ENCODE data around the gene FMN2. TPM values are rescaled to one million over a fixed set of nuclear protein-coding genes. Genes with fewer than 3 reads are reported as not detected.

Gene FMN2
- total RNA-seq, 1 donor from 2014 or later, result not detected

DNA sequence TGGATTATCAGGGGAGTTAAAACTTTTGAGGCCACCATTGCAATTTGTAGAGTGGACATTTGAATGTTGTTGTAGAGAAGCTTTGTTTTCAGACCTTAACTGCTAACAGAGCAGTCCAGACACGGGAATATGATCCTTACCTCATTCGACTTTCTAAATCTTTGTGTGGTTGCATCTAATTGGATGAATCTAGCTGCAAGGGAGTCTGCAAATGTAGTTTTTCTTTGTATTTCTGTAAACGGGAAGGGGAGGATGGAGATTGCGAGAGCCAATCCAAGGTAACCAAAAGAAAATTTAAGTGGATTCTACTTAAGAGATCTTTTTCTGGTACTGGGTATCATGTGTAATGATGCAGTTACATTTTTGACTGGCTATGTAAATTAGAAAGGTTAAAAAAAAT, 110.2 kb downstream of the FMN2 start:
- no peak for ATAC-seq

DNA sequence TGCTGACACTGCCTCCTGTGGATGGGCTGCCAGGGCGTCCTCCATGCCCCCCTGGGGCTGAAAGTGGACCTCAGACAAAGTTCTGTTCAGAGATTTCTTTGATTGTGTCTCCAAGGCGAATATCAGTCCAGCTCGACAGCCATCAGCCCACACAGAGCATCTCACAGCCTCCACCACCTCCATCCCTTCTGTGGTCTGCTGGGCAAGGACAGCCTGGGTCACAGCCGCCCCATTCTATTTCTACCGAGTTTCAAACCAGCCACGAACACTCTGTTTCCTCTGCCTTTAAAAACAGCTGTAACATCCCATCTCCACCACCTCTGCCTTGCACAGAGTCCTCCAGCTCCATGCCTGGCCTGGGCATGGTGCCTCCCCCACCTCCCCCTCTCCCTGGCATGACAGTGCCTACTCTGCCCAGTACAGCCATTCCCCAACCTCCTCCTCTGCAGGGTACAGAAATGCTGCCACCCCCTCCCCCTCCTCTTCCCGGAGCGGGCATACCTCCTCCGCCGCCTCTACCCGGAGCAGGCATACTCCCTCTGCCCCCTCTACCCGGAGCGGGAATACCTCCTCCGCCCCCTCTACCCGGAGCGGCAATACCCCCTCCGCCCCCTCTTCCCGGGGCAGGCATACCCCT, 115.5 kb downstream of the FMN2 start:
- ATAC-seq, result no peak

GRCh38 chr1:240210026-240210425, 118.3 kb downstream of the FMN2 start:
- ATAC-seq, result no peak

GRCh38 chr1:240212556-240212955, 120.9 kb downstream of the FMN2 start:
- ATAC-seq, result no peak

DNA sequence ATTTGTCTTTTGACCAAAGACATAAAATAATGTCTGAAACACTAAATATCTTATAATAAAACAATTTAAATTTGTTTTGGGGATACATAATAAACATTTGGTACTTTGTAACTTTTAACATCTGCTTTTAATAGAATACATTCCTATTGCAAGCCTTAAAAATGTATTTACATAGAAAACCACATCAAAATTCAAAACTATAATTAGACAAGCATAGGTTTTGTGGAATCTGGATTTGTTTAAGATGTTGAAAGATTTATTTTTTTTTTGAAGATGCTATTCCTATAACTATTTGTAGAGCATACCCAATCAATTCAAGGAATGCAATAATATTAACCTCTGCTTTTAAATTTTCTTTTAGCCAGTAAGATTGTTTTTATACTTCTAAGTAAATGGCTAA, 125.7 kb downstream of the FMN2 start:
- ATAC-seq, result no peak

- ATAC-seq, result no peak
Measured at GRCh38 chr1:240219104-240219503, 127.4 kb downstream of the FMN2 start.

DNA sequence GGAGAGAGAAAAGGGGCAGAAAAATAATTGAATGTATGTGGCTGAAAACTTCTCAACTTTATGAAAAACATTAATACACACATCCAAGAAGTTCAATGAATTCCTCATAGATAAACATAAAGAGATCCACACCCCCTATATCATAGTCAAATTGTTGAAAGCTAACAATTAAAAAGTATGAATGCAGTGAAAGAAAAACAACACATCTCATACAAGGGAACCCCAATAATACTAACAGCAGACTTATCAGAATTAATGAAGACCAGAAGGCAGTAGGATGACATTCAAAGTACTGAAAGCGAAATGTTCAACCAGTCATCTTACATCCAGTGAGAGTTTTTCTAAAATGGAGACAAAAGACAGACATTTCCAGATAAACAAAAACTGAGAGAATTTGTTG, 134.4 kb downstream of the FMN2 start:
- no peak for ATAC-seq

DNA sequence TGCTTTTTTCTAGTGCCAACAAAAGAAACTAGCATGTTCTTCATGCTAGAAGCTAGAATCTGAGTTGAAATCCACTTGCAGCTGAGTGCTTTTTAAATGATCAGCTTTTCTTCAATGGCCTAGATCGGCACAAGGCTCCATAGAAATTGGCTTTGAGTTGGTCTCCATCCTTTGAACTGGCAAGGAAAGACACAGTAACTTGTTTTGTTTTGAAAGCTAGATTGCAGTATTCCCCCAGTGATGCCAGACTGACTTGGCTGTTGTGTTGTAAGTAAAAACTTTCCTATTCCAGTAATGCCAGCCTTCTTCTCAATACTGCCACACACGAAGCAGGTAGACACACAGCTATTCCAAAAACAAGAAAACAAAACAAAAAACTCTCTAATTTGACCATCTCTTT, 139.1 kb downstream of the FMN2 start:
- no peak for ATAC-seq

DNA sequence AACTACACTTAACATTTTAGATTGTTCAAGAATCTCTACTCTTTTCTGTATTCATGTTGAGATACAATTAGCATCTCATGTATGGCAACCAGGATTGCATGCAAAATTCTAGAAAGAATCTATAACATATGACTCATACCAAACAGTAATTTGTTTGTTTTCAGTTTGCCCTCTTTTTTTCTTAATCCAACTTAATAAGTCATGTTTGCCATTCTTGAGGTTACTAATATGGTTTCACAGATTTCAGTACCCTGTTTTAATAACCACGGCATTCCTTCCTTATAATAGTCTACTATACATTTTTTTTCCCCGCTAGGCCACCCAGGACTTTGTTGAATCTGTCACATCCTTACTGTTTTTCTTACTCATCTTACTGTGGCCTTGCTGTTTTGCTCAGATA, 140.8 kb downstream of the FMN2 start:
- ATAC-seq, result no peak

DNA sequence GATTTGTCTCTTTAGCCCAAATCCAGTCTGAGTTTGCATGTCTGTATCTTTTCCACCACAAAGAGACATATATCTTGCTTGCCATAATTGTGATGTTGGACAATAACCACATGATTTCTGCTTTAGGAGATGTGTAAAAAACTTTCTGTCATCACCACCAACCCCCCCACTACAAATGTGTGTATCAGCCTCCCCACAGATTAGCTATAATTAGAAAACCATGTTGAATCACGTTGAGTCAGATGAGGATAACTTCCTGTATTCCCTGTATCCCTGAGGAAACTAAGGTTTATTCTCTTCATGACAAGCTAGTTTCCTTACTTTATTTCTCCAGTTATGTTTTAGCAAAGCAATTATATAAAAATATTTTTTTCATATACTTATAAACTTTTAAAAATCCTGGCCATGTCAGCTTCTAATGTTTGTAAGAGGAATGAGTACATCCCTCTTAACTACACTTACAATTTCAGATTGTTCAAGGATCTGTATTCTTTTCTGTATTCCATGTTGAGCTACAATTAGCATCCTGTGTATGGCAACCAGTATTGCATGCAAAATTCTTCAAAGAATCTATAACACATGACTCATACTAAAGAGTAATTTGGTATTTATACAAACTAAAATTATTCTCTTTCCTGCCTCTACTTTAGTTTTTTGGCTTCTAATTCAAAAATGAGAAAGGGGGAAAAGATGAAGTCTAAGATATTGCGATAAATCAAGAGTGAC, 143.0 kb downstream of the FMN2 start:
- ATAC-seq, result no peak

- no peak for ATAC-seq
Measured at GRCh38 chr1:240235521-240236288, 144.0 kb downstream of the FMN2 start.

- no peak for ATAC-seq
Measured at GRCh38 chr1:240237305-240237721, 145.6 kb downstream of the FMN2 start.

GRCh38 chr1:240239309-240239708, 147.6 kb downstream of the FMN2 start:
- no peak for ATAC-seq

DNA sequence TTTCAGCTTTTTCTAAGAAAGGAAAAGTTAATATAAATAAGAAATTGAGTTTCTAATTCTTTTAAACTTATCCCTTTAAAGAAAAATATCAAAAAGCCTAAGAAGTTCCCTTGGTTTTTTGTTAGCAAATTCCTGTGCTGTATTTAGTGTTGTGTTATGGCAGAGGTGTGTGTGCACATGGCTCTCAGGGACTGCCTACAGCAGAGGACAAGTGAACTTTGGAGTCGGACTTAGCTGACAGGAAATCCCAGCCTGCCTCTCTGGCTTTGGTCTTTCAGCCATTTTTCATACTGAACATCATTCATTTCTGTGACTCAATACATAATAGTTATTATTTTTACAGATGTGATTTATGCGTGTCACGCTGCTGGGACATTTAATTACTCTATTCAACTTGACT, 149.6 kb downstream of the FMN2 start:
- no peak for ATAC-seq

DNA sequence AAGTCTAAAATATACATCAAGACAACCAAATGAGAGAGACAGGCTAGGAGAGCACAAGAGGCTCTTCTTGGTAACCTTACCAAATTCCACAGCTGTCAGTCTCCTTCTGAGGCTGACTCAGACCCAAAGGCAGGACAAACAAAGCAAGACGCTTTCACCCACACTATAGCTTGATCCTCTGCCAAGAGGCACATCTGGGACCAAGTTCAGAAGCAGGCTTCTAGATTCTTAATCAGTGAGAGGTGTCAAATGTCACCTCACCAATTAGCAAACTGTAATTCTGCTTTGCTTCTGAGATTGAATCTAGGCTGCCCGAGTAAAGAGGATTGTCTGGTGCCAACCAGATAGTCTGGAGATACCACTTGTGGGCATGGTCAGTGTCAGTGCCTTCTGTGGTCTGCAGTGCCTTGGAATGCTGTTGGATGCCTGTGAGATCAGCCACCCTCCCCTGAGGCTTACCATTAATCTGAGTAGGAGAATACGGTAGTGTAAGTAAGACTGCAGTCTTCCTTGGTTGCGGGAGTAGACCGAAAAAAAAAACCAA, 151.0 kb downstream of the FMN2 start:
- no peak for ATAC-seq

DNA sequence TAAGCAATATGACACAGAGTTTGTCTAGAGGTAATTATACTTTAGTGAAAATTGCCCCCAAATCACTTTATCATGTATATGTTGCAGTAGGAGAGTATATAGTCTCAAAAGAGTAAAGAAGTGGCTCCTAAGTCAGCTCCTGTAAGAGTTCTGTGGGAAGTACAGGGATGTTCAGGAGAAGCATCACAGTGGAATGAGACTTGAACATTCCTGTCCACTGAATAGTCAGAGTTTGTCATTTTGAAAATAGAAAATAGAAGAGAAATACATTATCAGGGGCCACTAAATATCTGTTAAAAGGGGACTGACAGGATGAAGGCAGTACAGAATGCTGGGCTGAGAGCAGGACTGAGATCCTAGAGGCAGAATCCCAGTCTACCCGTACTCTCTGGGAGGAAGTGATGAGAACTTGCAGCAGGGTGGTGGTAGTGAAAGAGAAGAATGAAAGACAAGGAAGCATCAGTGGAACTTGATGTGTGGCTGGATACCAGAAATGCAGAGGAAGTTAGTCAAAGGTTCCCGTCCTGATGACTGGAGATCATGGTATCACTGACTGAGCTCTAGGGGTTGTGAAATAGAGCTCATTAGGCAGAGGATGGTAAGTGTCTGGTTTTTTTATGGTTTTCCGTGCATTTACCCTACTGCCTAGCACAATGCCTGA, 153.4 kb downstream of the FMN2 start:
- no peak for ATAC-seq

DNA sequence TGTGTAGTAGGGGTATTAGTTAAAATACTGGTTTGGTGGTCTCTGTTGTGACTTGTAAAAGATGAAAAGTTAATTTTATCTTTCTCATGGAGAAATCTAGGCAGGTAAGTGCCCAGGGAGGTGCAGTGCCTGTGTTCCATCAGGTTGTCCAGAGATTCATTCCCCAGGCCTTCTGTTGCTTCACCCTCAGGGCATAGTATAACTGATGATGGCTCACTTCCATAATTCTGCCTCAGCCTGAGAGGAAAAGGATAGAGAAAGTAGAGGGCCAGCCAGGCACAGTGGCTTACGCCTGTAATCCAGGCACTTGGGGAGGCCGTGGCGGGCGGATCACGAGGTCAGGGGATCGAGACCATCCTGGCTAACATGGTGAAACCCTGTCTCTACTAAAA, 153.9 kb downstream of the FMN2 start:
- ATAC-seq, result no peak

- ATAC-seq, result no peak
Measured at GRCh38 chr1:240247899-240248298, 156.2 kb downstream of the FMN2 start.

DNA sequence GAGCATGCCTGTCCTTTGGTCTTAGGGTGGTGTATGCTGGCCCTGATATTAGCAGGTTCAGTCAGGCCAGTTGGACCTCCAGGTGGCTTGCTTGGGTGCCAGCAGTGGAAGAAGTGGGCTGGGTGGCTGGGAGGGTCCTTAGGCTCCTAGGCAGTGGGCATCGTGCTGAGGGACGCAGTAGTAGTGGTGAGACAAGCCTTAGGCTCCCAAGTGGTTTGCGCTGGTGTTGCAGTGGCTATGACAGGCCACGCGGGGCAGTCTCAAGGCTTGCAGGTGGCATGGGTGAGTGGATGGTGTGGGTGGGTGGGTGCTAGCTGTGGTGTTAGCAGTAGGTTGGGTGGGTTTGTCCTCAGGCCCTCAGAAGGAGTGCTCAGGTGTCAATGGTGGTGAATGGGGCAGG, 162.3 kb downstream of the FMN2 start:
- ATAC-seq, result no peak

DNA sequence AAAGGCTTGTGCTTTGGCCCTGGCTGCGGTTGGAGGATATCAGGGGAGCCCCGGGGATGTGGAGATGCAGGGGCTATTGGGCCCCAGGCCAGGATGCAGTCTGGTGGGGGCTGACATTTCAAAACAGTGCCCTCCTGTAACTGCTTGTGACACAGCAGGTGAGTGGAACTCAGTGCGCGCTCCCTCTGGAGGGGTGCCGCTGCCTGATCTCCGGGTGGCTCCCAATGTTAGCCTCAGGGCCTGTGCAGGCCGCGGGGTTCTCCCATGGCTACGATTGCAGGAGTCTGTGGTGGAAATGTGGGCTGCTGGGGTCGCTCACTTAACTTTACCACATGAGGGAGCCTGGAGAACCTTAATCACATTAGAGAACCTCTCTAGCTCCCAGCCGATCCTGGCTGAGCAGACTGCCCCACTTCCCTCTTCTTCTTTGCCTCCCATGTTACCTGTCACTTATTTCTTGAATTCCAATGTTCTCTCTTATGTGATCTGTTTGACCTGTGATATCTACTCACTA, 163.2 kb downstream of the FMN2 start:
- no peak for ATAC-seq

DNA sequence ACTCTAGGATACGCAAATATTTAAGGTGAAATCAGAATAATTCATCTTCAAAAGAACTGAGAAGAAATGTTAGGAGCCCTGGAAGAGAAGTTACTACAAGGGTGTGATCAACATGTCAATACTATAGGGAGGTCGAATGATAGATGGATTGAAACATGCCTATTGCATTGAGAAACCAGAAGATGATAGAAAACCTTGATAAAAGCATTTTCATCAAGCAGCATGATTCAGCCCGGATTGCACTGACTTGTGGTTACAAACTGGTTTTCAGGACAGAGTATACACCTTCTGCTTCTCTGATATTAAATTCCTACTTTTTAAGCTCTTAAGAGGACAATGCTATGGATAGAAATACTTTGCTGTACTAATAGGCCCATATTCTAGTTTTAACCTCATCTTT, 164.2 kb downstream of the FMN2 start:
- no peak for ATAC-seq

GRCh38 chr1:240256836-240257503, 165.3 kb downstream of the FMN2 start:
- ATAC-seq, result no peak

All from esophagus mucosa (tissue), 1 donor.